T-helper 1 cell treated with Interleukin-12 subunit alpha and Interleukin-12 subunit beta and Interleukin-4 antibody, amounts not matched to agents 30 μg/mL and 1 μg/mL, for 36 hours (primary cell): Measurements from ENCODE around the gene SH3RF1.

Experiments used
- H3K27ac Mint-ChIP-seq: one replicate; pipeline ENCODE4 v1.8.0; 2021; ENCODE audit warnings: mild to moderate bottlenecking, mixed read lengths
- H3K27me3 Mint-ChIP-seq: one replicate; pipeline ENCODE4 v1.8.0; 2021; ENCODE audit warnings: low read depth, mixed read lengths
- H3K36me3 Mint-ChIP-seq: one replicate; pipeline ENCODE4 v1.8.0; 2021; ENCODE audit warnings: low read depth, mixed read lengths
- H3K4me1 Mint-ChIP-seq: one replicate; pipeline ENCODE4 v1.8.0; 2021; ENCODE audit warnings: low read depth, mixed read lengths
- H3K4me3 Mint-ChIP-seq: one replicate; pipeline ENCODE4 v1.8.0; 2021; ENCODE audit warnings: mild to moderate bottlenecking, moderate library complexity, mixed read lengths
- H3K9me3 Mint-ChIP-seq: one replicate; pipeline ENCODE4 v1.8.0; 2021; ENCODE audit warnings: mixed read lengths

The SH3RF1 gene

GRCh38 chr4:169249999-169250398 is 20.8 kb downstream of the SH3RF1 start:
- Mint-ChIP-seq H3K36me3 (no peaks in the 10 kb centered on the region), H3K4me3 (no peak overlapping the region), H3K27ac (no peak overlapping the region), H3K9me3 (no peaks in the 10 kb centered on the region), H3K4me1 (no peaks in the 10 kb centered on the region), H3K27me3 (peaks cover 10% of the 10 kb centered on the region)

- Mint-ChIP-seq H3K27me3 (peaks cover 10% of the 10 kb centered on the region), H3K36me3 (no peaks in the 10 kb centered on the region), H3K4me3 (no peak overlapping the region), H3K4me1 (no peaks in the 10 kb centered on the region), H3K9me3 (no peaks in the 10 kb centered on the region), H3K27ac (no peak overlapping the region)
Observed at GRCh38 chr4:169249214-169249973, 21.4 kb downstream of the SH3RF1 start.

GRCh38 chr4:169248645-169249044 is 22.1 kb downstream of the SH3RF1 start:
- Mint-ChIP-seq H3K4me1 (no peaks in the 10 kb centered on the region), H3K9me3 (no peaks in the 10 kb centered on the region), H3K27me3 (peaks cover 4% of the 10 kb centered on the region), H3K36me3 (no peaks in the 10 kb centered on the region), H3K4me3 (no peak overlapping the region), H3K27ac (no peak overlapping the region)

- H3K4me1 Mint-ChIP-seq = no peaks in the 10 kb centered on the region
- no peak overlapping the region for H3K27ac Mint-ChIP-seq
- no peak overlapping the region for H3K4me3 Mint-ChIP-seq
- peaks cover 8% of the 10 kb centered on the region for H3K27me3 Mint-ChIP-seq
- no peaks in the 10 kb centered on the region for H3K36me3 Mint-ChIP-seq
- no peaks in the 10 kb centered on the region for H3K9me3 Mint-ChIP-seq
Observed at GRCh38 chr4:169246957-169247396, 23.8 kb downstream of the SH3RF1 start.

GRCh38 chr4:169246279-169246678 is 24.5 kb downstream of the SH3RF1 start:
- no peaks in the 10 kb centered on the region for H3K9me3 Mint-ChIP-seq
- no peak overlapping the region for H3K27ac Mint-ChIP-seq
- no peaks in the 10 kb centered on the region for H3K4me1 Mint-ChIP-seq
- H3K27me3 Mint-ChIP-seq = peaks cover 8% of the 10 kb centered on the region
- no peak overlapping the region for H3K4me3 Mint-ChIP-seq
- H3K36me3 Mint-ChIP-seq = no peaks in the 10 kb centered on the region

GRCh38 chr4:169245061-169245460 is 25.7 kb downstream of the SH3RF1 start:
- Mint-ChIP-seq H3K4me3 (no peak overlapping the region), H3K36me3 (no peaks in the 10 kb centered on the region)

GRCh38 chr4:169243825-169244609 is 26.7 kb downstream of the SH3RF1 start:
- H3K27me3 Mint-ChIP-seq = peaks cover 5% of the 10 kb centered on the region
- no peaks in the 10 kb centered on the region for H3K36me3 Mint-ChIP-seq
- no peaks in the 10 kb centered on the region for H3K4me1 Mint-ChIP-seq
- no peak overlapping the region for H3K4me3 Mint-ChIP-seq
- no peaks in the 10 kb centered on the region for H3K9me3 Mint-ChIP-seq
- no peak overlapping the region for H3K27ac Mint-ChIP-seq

More at GRCh38 chr4:169245061-169245460, 25.7 kb downstream of the SH3RF1 start:
- no peak overlapping the region for H3K27ac Mint-ChIP-seq
- no peaks in the 10 kb centered on the region for H3K9me3 Mint-ChIP-seq
- no peaks in the 10 kb centered on the region for H3K4me1 Mint-ChIP-seq
- peaks cover 5% of the 10 kb centered on the region for H3K27me3 Mint-ChIP-seq

GRCh38 chr4:169241464-169241863 is 29.3 kb downstream of the SH3RF1 start:
- Mint-ChIP-seq H3K27me3 (peaks cover 5% of the 10 kb centered on the region), H3K4me3 (no peak overlapping the region)

GRCh38 chr4:169239221-169239905 is 31.4 kb downstream of the SH3RF1 start:
- Mint-ChIP-seq H3K9me3 (no peaks in the 10 kb centered on the region), H3K27ac (no peak overlapping the region), H3K4me3 (no peak overlapping the region), H3K36me3 (no peaks in the 10 kb centered on the region), H3K27me3 (peaks cover 12% of the 10 kb centered on the region), H3K4me1 (no peaks in the 10 kb centered on the region)

More at GRCh38 chr4:169241464-169241863, 29.3 kb downstream of the SH3RF1 start:
- no peaks in the 10 kb centered on the region for H3K4me1 Mint-ChIP-seq
- H3K36me3 Mint-ChIP-seq = no peaks in the 10 kb centered on the region
- no peak overlapping the region for H3K27ac Mint-ChIP-seq
- no peaks in the 10 kb centered on the region for H3K9me3 Mint-ChIP-seq

GRCh38 chr4:169238445-169238844 is 32.3 kb downstream of the SH3RF1 start:
- no peak overlapping the region for H3K27ac Mint-ChIP-seq
- H3K27me3 Mint-ChIP-seq = peaks cover 14% of the 10 kb centered on the region
- no peaks in the 10 kb centered on the region for H3K36me3 Mint-ChIP-seq
- H3K4me1 Mint-ChIP-seq = no peaks in the 10 kb centered on the region
- H3K4me3 Mint-ChIP-seq = no peak overlapping the region
- H3K9me3 Mint-ChIP-seq = no peaks in the 10 kb centered on the region

GRCh38 chr4:169236873-169237626 is 33.7 kb downstream of the SH3RF1 start:
- Mint-ChIP-seq H3K36me3 (no peaks in the 10 kb centered on the region), H3K27me3 (peaks cover 9% of the 10 kb centered on the region), H3K9me3 (no peaks in the 10 kb centered on the region), H3K4me3 (no peak overlapping the region), H3K4me1 (no peaks in the 10 kb centered on the region), H3K27ac (no peak overlapping the region)

GRCh38 chr4:169236078-169236477 is 34.7 kb downstream of the SH3RF1 start:
- no peak overlapping the region for H3K4me3 Mint-ChIP-seq
- peaks cover 9% of the 10 kb centered on the region for H3K27me3 Mint-ChIP-seq
- H3K4me1 Mint-ChIP-seq = no peaks in the 10 kb centered on the region
- H3K36me3 Mint-ChIP-seq = no peaks in the 10 kb centered on the region
- no peak overlapping the region for H3K27ac Mint-ChIP-seq
- no peaks in the 10 kb centered on the region for H3K9me3 Mint-ChIP-seq

- Mint-ChIP-seq H3K4me3 (no peak overlapping the region), H3K27ac (no peak overlapping the region), H3K4me1 (no peaks in the 10 kb centered on the region), H3K36me3 (no peaks in the 10 kb centered on the region), H3K27me3 (peaks cover 9% of the 10 kb centered on the region), H3K9me3 (no peaks in the 10 kb centered on the region)
Observed at GRCh38 chr4:169234137-169234855, 36.5 kb downstream of the SH3RF1 start.
